Keratinocyte (primary cell): Measurements from ENCODE around the gene KIF16B.

Source experiments
- EZH2 ChIP-seq: IDR thresholded peaks from one replicate; pipeline ENCODE4 v1.6.1; 2012; ENCODE audit warnings: inconsistent platforms, mild to moderate bottlenecking, low read length, moderate library complexity
- TF ChIP-seq, protein P1 (sequence below), 3 experiments: IDR thresholded peaks in 1 of 3; conservative IDR thresholded peaks in 1 of 3; optimal IDR thresholded peaks in 1 of 3; 2 replicates in 2 of 3; 3 replicates in 1 of 3; pipeline versions ENCODE3 to v1.5.1; 2011; ENCODE audit warnings: low read length in 3 of 3, mild to moderate bottlenecking in 3 of 3, moderate library complexity in 2 of 3, control low read depth in 1 of 3, inconsistent platforms in 1 of 3; ENCODE audit not compliant: insufficient read depth in 2 of 3; ENCODE audit errors: extremely low read depth in 1 of 3

GRCh38 chr20:16408981-16409380 is 164.3 kb downstream of the KIF16B start:
- TF ChIP-seq, protein P1, sequence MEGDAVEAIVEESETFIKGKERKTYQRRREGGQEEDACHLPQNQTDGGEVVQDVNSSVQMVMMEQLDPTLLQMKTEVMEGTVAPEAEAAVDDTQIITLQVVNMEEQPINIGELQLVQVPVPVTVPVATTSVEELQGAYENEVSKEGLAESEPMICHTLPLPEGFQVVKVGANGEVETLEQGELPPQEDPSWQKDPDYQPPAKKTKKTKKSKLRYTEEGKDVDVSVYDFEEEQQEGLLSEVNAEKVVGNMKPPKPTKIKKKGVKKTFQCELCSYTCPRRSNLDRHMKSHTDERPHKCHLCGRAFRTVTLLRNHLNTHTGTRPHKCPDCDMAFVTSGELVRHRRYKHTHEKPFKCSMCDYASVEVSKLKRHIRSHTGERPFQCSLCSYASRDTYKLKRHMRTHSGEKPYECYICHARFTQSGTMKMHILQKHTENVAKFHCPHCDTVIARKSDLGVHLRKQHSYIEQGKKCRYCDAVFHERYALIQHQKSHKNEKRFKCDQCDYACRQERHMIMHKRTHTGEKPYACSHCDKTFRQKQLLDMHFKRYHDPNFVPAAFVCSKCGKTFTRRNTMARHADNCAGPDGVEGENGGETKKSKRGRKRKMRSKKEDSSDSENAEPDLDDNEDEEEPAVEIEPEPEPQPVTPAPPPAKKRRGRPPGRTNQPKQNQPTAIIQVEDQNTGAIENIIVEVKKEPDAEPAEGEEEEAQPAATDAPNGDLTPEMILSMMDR (optimal IDR thresholded peaks at IDR 0.05 in 1 of 3, IDR thresholded peaks at IDR 0.05 in 1 of 3, conservative IDR thresholded peaks at IDR 0.05 in 1 of 3; ENCODE audit: extremely low read depth in 1 of 3, insufficient read depth in 2 of 3, low read length in 3 of 3): no peak
- no peak for TF ChIP-seq EZH2
